GM19240 (cell line): ENCODE data around the gene CXCR4.

ENCODE experiments used
- DNase-seq: peaks from one replicate; pipeline ENCODE4 v3.0.0; 2011; ENCODE audit warnings: low spot score; ENCODE audit not compliant: insufficient read length

Gene CXCR4

DNA sequence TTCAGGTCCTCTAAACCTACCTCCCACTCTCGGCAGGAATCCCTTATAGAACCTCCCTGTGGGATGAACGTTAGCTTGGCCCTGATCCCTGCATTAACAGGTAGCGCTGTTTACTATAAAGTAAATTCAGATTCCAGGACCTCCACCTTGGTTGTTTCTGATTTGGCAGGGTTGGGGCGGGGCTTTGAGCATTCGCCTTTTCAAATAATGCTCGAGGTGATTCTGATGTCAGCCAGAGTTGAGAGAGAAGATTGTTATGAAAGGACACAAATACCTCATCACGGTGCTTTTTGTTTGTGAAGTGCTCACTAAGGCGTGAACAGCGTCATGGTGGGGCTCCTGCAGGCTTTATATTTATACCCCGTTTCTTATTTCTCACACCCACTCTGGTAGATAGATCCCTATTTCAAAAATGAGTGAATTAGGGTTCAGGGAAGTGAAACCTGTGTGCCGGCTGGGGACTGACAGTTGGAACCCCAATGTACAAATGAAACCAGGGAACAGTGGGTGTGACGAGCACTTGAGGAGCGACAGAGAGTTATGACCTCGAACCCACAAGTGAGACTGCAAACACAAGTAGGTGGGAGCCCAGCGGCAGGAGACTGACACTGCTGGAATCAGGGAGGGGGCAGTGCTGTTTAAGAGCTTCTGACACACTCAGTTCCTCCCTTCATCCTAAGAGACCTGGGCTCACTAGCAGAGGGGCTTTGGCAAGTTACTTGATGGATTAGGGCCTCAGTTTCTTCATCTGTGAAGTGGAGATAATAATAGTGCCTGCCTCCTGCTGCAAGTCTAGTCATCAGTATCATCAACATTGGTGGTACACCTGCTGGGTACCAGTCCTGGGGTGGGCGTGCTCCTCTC, 14.2 kb upstream of the CXCR4 start:
- peak; percentile 46 for DNase-seq

DNA sequence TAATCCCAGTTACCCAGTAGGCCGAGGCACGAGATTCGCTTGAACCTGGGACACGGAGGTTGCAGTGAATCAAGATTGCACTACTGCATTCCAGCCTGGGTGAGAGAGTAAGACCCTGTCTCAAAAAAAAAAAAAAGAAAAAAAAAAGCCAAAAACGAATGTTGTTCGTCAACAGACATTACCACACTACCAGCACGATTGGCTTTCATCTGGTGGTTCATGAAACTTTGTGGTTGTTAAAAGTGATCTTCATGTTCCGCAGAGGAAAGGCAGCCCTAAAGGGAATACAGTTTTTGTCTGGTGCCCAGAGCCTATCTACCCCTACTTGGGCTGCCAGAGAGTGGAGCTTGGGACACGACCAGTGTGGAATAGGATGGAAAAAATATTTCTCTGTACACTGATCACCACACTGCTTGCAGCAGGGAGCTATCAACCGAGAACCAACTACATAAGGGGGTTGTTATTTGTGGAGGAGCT, 13.6 kb upstream of the CXCR4 start:
- no peak for DNase-seq

DNA sequence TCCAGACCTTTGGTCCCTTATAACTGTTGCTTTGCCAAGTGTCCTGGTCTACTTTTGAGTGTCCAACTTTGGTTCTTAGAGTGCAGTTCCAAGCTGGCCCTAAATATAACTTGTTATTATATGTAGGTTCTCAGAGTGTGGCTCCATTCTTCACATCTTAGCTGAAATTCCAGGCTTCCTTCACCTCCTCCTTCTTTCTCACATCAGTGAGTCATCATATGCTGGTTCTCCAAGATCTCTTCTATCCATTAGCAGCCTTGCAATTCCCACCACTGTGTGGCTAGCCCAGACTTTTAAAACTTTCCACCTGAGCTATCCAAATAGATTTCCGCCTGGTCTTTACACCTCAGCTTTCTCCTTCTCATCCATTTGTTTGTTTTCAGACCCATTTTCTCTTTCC, 12.6 kb upstream of the CXCR4 start:
- DNase-seq, result no peak

DNA sequence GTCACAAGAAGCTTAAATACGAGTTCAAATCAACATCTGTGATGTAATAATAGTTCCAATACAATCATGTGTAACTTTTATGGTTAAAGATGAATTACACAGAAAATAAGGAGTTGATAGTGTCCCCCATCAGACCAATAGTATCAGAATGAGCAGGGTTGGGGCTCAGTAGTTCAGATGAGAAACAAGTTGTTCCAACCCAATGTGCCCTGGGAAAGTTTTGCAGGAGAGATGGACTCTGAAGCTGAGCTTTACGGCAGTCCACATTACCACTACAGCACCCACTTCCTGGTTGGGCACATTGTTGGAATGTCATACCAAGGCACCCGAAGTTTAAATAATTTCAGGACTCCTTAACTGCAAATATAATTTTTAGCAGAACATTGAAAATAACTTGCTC, 12.1 kb upstream of the CXCR4 start:
- no peak for DNase-seq

DNA sequence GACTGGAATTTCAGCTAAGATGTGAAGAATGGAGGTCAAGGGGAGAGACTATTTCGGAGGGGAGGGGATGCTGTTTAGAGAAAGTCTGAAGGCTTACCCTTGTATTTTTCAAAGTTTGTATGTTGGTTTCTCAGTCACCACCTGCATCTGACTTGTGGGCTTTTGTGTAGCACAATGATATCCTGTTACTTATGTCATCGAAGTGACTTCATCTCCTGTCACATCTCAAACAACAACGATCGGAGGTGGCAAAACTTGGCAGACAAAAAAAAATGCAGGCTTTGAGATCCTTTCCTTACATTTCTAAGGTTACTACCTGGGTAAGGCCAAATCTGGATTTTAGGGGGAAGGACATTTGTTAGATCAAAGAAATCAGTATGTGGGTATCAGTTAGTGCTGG, 11.7 kb upstream of the CXCR4 start:
- DNase-seq, result no peak

DNA sequence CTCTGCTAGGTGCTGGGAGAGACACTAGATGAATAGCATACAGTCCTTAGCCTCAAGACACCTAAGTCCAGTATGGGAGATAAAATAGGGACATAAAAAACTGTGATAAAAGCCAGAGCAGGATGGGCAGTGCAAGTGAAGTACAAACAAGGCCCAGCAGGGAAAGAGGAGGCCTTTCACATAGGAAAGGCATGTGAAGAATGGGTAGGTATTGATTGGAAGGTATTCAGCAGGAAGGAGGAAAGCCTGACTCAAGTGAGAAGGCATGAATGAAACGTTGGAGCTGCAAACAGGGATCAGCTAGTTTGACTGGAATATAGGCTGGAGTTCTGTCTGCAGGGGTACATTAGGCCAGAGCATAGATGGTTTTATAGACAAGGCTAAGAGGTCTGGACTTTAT, 11.0 kb upstream of the CXCR4 start:
- no peak for DNase-seq

DNA sequence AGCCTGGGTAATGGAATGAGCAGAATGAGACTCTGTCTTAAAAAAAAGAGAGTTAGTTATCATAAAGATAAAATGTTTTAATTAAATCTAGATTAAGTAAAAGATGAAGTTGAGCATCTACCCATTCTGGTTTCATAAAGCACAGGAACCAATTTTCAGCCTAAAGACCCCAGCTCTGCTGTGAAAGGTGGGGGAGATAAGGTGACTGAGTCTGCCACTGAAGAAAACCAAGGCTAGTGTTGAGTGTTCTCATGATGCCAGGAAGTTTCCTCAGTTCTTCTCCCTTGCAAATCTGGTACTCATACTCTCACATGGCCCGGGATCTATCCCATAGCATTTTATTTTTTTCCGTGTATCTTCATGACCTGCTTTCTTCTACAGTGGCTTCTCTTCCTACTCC, 10.4 kb upstream of the CXCR4 start:
- DNase-seq, result no peak

DNA sequence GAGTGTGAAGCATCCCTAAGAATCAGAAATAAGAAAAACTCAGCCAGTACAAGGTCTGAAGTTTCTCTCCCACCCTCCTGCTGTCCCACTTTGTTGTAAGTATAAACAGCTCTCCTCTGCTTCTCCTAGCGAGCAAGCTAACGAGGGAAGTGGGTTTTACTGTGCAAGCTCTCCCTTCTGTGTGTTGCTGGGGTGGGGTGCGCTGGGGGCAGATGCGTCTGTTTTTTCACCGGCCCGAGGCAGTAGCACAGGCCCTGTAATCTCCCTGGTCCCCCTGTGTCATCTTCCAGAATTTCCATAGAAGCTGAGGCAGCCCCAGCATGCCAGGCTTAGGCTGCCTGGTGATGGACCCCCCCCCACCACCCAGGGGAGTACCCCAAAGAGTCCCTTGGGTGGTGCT, 9.4 kb upstream of the CXCR4 start:
- no peak for DNase-seq

DNA sequence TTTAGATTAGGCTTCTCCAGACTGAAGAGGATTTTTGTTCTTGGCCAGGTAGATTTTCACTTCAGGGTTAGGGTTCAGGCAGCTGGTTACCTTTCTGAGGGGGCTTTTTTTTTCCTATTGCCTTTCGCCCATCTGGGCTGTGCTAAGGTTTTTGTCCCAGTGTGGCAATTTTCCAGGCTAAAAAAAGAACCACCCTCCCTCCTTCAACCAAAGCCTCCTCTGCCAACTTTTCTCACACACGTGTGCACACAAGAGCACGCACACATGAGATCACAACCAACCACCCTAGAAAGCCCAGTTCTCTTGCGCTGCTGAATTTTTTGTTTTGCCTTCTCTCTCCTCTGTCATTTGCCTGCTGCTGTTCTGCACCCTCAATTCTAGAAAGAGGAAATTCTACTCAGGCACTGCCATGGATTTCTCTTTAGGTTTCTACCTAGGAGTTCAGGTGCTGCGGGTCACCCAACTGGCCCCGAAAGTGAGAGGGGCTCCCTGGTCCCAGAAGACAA, 8.5 kb upstream of the CXCR4 start:
- DNase-seq, result no peak

DNA sequence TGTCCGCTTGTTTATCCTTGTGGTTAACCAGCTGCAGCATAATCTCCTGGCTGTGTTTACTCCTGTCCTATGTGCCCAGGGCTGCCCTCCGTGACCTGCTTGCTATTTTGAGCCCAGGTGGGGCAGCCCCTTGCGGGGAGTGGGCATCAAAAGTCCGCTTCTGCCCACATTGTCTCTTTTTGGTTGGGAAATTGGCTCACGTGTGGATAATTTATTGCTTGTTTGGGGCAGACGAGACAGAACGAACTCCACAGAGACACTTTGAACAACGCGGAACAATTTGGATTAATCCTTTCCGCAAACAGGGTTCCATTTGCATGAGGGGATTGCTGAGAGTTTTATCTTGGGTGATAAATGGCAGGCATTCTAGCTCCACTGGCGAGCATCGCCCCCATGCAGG, 8.1 kb upstream of the CXCR4 start:
- no peak for DNase-seq

DNA sequence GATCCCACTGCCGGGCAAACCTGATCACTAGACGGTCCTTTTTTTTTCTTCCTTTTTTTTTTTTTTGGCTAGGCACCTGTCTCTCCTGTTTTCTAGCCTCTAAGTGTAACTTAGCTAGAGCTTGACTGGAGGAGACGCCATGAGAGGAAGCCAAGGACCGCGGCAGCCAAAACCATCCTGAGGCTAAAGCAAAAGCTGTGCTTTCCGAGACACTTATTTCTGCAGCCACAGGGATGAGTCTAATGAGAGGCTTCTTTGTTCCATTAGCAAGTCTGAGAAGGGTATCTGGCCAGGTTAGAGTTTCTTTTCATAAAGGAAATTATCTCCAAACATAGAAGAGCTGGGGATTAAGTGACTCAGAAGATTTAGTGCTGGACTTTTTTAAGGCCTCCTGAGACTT, 7.3 kb upstream of the CXCR4 start:
- no peak for DNase-seq

DNA sequence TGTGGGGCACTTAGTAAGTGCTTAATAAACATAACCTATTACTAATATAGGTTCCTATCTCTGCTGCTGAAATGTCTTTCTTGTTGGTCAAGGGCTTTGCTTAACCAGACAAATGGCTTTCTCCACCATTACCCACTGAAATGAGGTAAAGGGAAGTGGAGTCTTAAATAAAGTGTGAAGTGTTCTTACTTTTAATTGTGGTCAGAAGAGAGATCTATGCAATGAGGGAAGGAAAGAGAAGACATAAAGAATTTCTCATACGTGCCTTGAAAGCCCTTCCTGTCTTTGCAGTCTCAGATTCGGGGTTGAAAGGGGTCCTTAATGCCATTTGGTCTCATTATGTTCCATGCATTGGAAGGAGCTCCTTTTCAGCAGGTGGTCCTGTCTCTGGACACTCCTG, 6.9 kb upstream of the CXCR4 start:
- DNase-seq, result no peak

DNA sequence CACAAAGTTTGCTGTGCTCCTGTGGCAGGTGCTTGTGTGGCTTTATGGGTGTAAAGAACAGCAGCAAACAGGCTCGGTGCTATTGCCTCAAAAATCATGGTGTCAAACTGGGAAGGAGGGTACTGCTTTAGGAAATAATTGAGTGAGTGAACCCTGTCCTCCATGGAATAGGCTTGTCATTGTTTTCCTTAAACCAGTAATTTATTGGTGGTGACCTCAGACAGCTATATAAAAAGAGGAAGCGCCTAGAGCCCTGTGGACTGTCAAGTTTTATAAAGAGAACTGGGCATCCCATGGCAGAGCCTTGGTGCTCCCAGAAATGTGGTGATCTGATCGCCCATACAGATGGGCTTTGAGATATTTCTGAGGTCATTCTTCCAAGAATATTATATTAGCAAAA, 4.7 kb upstream of the CXCR4 start:
- no peak for DNase-seq

DNA sequence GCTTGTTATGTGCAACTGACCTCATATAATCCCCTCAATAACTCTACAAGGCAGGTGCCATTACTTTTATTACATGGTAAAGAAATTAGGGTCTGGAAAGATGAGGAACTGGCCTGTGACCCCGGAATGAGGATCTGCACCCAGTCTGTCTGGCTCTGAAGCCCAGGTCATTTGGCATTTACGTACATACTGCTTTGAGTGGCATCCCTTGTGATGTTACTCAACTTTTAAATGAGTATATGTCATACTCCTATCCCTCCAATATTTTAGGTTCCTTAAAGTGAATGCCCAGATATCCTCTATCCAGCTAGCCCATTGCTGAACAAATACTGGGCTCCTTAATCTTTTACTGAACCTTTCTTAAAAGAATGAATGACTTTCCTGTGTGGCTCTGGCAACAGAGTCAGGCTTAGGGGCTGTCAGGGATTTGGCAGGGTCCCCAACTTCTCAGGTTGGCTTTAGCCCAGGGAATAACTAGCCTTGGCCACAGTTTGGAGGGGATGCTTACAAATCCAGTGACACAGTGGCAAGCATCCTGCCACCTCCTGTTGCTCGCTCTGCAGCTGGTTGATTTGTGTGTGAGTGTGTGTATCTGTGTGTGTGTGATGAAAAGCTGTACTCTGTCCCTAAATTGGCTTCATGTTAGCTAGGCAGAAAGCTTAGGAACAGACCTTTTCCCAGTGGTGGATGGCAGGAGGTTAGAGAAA, 3.4 kb upstream of the CXCR4 start:
- DNase-seq, result no peak

DNA sequence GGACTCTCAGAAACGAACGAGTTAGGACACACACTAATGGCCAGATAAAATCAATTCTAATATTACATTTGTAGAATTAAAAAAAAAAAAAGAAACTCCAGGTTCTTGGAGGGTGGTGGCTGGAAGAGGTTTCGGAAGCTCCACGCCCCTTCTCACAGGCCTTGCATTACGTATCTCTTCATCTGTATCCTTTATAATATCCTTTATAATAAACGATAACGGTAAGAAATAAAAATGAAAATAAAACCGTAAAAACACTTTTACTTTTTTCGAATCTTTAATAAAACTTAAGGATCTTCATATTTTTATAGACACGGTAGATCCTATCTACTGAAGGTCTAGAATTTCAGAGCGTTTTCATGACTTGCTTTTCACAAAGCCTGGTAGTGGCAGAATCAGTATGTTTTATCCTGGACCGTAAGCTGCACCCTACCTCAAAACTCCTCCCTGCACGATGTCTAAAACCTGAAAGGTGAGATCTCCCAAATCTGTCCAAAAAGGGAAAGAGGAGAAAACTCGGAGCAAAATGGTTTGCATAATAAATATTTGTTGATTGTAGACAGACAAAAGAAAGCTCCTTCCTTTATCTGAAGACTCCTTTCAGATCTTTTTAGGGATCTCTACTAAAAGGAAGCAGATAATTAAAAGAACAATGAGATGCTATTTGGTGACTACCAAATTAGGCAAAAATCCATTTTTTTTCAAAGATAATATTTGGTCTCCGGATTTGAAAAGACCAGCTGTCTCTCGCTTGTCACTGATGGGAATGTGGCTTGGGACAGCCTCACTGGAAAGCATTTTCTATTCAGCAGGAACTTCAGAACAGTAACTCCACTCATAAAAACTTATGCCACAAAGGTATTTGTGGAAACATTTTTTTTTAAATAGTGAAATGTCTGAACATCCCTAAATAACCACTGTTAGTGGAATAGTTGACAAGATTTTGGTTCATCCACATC, 2.0 kb upstream of the CXCR4 start:
- no peak for DNase-seq

DNA sequence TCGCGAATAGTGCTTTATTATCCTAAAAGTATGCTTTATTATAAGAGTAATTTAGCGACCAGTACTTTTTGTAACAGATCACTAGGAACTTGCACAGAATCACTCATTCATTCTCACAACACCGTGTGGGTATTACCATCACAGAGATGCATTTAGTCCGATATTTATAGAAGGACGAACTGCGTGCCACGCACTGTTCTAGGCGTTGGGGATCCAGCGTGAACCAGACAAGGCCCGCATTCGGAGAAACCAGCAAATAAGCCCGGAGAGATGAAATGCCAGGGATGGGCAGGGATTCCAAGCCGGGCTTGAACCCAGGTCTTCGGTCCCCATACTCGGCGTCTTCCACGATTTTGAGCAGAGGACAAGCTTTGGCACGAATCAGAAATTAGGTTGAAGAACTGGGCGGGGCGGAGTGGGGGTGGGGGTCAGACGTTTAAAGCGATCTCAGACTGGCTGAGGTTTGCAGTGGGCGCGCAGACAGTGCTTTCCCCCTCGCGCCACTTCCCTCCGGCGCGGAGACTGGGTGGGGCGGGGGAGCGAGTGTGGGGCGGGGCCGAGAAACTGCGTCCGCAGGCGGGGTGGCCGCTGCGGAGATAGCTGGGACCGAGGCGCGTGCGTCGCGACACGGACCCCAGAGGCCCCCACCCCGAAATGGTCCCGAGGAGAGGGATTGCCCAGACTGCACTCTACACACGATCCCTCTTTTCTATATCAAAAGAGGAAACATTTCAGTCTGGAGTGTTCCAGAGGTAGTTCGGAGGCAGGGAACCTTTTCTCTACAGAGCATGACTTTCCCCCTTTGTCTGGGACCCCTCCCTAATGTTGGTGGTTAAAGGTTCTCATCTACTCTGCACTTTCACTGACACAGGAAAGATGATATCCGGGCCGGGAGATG, 1.1 kb upstream of the CXCR4 start:
- DNase-seq, result no peak

DNA sequence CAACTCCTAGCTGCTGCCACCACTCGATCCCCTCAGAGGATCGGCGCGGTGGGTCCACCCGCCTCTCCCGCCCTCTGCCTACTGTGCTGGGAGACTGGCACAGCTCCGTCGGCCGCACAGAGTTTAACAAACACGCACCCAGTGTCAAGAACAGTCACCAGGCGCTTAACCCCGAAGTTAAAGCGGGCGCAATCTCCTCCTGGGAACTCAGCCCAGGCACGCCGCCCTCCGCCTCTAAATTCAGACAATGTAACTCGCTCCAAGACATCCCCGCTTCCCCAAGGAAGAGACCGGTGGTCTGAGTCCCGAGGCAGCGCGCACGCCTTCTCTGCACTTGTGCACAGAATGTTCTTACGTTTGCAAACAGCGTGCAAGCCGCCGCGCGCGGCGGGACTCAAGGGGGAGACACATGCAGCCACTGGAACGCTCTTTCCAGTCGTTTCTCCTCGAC, 533 bp downstream of the CXCR4 start:
- no peak for DNase-seq

DNA sequence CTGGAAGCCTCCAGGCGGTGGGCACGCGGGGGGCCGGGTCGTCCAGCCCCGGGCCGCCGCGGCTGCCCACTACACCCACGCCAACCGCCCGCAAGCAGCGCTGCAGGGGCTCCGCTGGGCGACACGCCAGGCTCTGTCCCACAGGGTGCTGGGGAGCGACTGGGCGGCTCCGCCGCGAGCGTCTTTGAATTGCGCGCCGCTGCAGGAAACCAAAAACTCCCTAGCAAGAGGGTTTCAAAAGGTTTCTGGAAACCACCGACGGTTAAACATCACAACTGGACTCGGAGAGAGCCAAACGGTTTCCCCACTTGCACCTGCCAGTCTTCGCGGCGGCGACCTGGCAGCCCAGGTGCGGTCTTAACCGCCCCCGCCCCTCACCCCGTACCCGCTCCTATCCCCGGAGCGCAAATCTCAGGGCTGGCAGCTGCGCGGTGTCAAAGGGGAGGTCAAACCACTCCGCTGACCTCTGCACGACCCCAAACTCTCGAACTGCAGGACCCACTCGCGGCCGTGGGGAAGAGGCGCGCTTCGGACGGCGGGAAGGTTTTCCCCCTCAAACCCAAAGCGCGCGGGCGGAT, 1.0 kb downstream of the CXCR4 start:
- DNase-seq, result no peak

DNA sequence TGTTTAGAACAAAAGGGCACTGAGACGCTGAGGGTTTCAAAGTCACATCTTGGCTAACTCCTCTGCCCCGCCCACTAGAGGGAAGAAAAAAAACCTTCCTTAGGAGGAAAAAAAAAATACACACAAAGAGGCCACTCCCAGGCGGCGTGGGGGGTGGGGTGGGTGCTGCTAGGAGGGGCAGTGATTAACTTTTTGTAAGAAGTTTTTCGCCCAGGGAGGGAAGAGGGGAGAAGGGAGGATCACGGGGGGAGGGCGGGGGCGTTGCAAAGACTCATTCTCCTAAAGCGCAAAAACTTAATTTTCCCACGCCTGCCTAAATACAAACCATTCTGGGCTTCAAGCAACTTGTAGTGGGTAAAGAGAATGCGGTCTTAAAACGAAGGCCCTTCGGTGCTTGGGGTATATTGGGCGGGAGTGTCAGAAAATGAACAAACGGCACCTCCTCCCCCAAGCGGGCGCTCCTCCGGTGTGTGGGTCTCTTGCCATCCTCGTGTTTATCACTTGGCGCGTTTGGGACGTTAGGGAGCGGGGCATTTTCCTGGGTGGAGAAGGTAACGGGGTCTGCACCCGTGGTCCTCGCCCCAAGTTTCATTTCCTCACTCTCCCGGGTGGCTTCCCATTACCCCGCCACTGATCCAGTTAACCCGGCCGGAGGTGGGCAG, 1.7 kb downstream of the CXCR4 start:
- DNase-seq, result no peak
